Lung microvascular endothelial cell (primary cell): ENCODE data around the gene CAPN3. TPM values are rescaled to one million over a fixed set of nuclear protein-coding genes. Genes with fewer than 3 reads are reported as not detected.

Experiments used
- DNase-seq, 2 donors: peaks; one replicate each; pipeline versions ENCODE4 v3.0.0 to v3.0.0-alpha.2; 2010; ENCODE audit warnings: low read depth in 2 of 2
- total RNA-seq: library from RNA; depleted of rRNA; stranded (reverse); fragments of >200 nt; gene quantifications from 2 replicates; pipeline ENCODE4 v1.2.1, GENCODE V29; 2014

Gene CAPN3
- total RNA-seq, 1 donor from 2014 or later: 0.60 TPM

- no peak for DNase-seq
Measured at GRCh38 chr15:42394106-42394505, 34.8 kb downstream of the CAPN3 start.

DNA sequence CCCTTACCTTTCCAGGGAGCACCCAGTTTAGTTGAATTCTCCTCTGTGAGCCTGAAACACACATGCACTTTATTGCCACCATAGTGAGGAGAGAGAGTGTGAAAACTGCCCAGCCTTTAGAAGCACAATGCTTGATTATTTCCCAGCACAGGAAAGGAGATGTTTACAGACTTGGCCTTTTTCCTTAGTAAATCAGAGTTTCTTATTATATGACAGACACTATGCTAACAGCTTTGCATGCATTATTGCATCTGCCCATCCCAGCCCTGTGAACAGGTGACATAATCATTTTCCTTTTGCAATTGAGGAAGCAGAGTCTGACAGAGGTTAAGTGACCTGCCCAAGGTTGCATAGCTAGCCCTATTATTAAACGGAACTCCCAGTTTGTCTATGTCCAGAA lies 36.5 kb downstream of the CAPN3 start:
- DNase-seq: no peak

GRCh38 chr15:42401544-42402454 lies 42.5 kb downstream of the CAPN3 start:
- peak in 1 of 2 donors; percentile 35 for DNase-seq

- peak in 1 of 2 donors; percentile 14 for DNase-seq
Measured at GRCh38 chr15:42402455-42403205, 43.3 kb downstream of the CAPN3 start.

GRCh38 chr15:42403389-42403788 lies 44.1 kb downstream of the CAPN3 start:
- no peak for DNase-seq

DNA sequence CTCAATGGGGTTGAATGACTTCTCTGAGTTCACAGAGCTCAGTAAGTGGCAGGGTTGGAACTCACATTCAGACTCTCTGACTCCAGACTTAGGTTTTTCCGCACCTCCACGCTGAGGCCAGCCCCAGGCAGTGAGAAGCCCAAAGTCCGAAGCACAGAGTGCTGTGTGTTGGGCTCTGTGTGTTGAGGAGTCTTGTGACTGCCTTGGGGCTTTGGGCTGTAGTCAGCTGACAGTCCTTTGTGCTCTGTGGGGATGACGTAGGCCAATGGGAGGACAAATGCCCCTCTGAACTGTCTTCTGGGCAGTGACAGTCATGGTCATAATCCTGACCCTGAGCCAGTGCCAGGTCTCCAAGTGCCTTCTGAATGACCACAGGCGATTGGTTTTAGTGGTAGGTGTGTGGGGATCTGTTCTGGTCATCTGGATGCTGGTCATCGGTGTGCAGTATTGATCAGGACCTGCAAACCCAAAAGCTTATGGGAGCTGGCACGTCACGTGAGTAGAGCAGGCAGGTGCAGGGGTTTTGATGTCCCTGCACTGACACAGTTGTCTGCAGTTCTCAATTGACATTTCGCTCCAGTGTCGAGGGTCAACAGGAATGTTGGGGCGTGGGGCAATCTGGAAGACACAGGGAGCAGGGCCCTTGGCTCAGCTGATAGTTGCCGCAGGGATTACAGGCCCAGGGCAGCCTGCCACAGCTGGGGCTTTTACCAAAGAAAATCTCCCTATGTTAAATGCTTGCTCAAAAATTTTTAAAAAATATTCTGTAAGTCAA lies 45.3 kb downstream of the CAPN3 start:
- DNase-seq: no peak

DNA sequence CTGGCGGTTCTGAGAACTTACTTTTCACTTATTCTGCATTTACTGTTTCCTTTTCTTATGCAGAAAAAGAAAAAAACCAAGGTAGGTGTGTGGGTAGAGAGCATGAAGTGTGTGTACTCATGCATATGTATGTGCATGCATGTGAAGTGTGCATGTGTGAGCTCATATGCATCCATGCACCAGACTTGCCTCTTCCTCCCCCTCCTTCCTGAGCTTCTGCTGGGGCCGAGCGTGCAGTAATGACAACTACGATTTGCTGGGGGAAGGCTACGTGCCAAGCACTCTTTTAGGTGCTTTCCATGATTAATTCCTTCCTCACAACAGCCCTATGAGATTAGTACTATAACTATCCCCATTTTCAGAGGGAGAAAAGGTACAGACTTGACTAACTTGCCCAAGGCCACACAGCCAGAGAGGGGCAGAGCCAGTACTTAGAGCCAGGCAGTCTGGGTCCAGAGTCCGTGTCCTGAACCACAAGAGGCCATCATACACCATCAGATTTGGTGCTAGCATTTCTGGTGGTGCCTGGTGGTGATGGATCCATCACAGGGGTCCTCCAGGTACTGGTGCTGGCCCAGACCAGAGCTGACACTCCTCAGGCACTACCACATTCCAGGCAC lies 46.7 kb downstream of the CAPN3 start:
- DNase-seq: peak in 1 of 2 donors; percentile 8

GRCh38 chr15:42408178-42408577 lies 48.9 kb downstream of the CAPN3 start:
- DNase-seq: no peak

- peak in 1 of 2 donors; percentile 27 for DNase-seq
Measured at GRCh38 chr15:42409011-42409410, 49.7 kb downstream of the CAPN3 start.

DNA sequence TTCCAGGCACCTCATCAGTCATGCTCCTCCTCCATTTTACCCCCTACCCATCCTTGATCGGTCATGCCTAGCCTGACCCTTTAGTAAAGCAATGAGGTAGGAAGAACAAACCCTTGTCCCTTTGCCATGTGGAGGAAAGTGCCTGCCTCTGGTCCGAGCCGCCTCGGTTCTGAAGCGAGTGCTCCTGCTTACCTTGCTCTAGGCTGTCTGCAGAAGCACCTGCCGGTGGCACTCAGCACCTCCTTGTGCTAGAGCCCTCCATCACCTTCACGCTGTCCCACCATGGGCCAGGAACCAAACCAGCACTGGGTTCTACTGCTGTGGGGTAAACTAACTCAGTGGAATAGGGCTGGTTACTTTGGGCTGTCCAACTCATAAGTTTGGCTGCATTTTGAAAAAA lies 52.6 kb downstream of the CAPN3 start:
- DNase-seq: no peak

- no peak for DNase-seq
Measured at GRCh38 chr15:42413920-42414319, 54.6 kb downstream of the CAPN3 start.

DNA sequence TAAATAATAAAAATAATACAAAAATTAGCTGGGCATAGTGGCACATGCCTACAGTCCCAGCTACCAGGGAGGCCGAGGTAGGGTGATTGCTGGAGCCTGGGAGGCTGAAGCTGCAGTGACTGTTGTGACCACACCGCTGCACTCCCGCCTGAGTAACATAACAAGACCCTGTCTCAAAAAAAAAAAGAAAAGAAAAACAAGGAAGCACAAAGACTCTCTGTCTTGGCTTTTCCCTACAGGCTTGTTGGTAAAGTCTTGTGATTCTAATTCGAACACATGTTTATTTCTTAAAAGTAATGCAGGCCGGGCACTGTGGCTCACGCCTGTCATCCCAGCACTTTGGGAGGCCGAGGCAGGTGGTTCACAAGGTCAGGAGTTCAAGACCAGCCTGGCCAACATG lies 60.1 kb downstream of the CAPN3 start:
- no peak for DNase-seq

DNA sequence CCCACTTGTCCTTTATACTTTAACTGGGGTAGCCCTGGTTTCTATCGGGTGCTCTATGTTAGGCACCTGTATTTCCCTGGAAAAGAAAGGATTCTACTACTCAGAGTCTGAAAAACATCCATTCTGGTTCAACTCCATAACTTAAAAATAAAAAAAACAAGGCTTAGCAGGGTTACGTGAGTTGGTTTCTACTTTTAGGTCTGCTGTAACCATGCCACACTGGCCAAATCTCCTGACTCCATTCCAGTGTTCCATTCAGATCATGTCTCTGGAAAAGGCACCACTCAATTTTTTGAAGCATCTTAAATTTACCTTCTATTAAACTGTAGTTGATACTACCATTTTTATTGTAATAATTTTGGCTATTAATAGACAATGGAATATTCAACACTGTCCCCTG lies 62.1 kb downstream of the CAPN3 start:
- no peak for DNase-seq

GRCh38 chr15:42427429-42428223 lies 68.3 kb downstream of the CAPN3 start:
- DNase-seq: no peak

GRCh38 chr15:42444415-42445063 lies 85.2 kb downstream of the CAPN3 start:
- no peak for DNase-seq

DNA sequence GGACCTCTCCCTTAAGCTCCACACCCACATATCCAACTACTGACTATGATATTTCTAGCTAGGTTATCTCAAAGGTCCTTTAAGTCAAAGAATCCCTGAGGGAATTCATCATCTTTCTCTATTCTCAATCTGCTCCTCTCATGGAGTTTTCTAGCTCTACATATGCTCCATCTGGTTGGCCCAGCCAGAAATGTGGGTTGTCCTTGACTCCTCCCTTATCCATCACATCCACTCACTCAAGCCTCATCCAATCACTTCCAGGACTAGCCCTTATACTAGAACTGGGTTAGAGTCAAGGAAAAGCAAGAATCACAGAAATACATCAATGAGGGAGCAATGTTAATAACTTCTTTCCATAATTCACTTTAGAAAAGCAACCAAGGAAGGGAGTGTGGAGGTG lies 86.2 kb downstream of the CAPN3 start:
- no peak for DNase-seq

DNA sequence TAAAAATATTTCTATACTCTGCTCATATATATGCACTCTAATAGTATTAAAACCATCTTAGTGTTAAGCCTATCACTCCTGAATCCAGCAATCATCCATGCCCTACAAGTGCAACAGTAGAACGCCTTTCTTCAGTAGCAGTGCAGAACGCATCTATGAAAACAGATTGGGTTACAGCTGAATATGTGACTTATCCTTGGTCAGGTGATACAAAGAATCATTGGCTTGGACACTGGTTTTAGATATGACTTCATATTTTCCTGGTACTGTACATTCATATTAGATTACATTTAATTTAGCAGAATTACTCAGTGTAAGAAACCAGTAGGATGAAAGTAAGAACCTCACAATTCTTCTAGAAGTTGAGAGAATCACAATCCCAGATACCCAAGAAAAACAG lies 88.3 kb downstream of the CAPN3 start:
- no peak for DNase-seq

DNA sequence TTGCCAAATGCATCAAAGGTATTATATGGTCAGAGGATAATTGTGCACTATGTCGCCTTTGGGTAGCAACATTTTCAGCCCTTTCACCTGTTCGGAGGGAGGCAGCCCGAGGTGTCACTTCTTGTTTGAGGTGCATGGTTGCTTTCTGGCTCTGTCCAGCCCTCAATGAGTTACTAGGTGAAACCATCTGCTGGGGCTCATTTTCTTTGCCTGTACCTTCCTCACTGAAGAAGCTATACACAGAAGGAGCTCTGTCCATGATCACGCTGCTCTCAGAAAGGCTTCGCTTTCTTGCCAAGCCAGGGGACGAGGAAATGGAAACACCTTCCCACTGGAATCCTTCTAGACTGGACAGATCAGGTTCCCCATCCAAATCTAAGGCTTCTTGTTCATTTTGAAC lies 89.0 kb downstream of the CAPN3 start:
- DNase-seq: no peak

DNA sequence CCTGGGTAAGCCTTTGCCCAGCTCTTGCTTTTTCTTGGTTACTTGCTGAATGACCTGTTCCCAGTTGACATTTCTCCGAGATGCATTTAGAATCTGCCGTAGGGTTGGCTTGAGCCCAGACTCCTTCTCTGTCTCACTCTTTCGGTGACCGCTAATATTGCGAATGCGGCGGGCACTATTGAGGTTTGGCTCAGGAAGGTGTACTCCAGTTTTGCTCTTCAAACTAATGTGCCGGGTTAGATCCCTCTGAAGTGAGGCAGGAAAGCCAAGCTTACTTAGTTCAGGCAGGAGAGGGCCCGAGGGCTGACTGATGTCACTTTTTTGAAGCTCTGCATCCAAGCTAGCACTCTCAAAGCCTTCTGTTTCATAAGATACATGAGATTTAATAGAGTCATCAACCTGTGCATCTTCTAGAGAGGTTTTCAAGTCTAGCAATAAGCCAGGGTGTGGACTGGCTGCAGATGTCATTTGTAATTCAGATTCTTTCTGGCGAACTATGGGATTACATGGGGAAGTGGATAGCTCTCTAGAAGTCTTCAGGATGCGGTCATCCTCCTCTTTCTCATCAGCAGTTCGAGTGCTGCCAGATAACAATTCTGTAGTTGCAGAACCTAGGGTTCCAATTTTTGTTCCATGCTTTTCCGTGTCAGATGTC lies 90.6 kb downstream of the CAPN3 start:
- DNase-seq: no peak

DNA sequence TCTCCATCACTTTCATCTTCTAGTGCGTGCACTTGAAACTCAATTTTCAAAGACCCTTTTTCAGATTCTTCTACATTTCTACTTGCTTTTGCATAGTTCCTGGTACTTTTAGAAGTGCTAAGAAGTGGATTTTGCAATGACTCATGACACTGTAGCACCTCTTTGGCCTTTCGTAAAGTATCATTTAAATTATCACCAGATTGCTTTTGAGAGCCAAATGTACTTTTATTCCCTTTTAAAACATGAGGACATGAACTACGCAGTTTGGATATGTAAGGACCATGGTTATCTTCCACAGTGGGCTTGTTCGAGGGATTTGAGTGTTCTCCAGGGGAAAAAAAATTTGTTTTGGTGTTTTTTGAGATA lies 91.1 kb downstream of the CAPN3 start:
- no peak for DNase-seq
